CD14-positive monocyte (primary cell): ENCODE measurements around the gene DYNLL1. TPM values are rescaled to one million over a fixed set of nuclear protein-coding genes. Genes with fewer than 3 reads are reported as not detected.

Source experiments
- DNase-seq, 3 donors: peaks; one replicate each; pipeline ENCODE4 v3.0.0-alpha.2; 2011 to 2022
- H2AFZ ChIP-seq: 2 replicates; pipeline ENCODE4 v1.6.0; 2012; ENCODE audit warnings: mild to moderate bottlenecking, low read depth, low read length, inconsistent platforms; ENCODE audit not compliant: insufficient read depth, poor library complexity, severe bottlenecking
- H3K27ac ChIP-seq, 2 donors: 1 replicate in 1 of 2; 2 replicates in 1 of 2; pipeline ENCODE4 v1.5.1; 2012 to 2013; ENCODE audit warnings: low read length in 2 of 2, control low read depth in 1 of 2, inconsistent platforms in 1 of 2, low read depth in 1 of 2, mild to moderate bottlenecking in 1 of 2
- H3K27me3 ChIP-seq, 2 donors: one replicate each; pipeline versions ENCODE4 v1.6.0 to v1.6.1; 2011 to 2013; ENCODE audit warnings: low read length in 2 of 2; ENCODE audit not compliant: control insufficient read depth in 2 of 2, insufficient read depth in 2 of 2
- H3K36me3 ChIP-seq, 2 donors: replicated peaks in 1 of 2; 1 replicate in 1 of 2; 2 replicates in 1 of 2; pipeline versions ENCODE4 v1.5.1 to v1.6.1; 2012 to 2013; ENCODE audit warnings: low read length in 2 of 2, control low read depth in 1 of 2, inconsistent platforms in 1 of 2, mild to moderate bottlenecking in 1 of 2; ENCODE audit not compliant: insufficient read depth in 2 of 2, control insufficient read depth in 1 of 2
- H3K4me1 ChIP-seq, 2 donors: 1 replicate in 1 of 2; 2 replicates in 1 of 2; pipeline versions ENCODE4 v1.5.1 to v1.6.1; 2012 to 2013; ENCODE audit warnings: low read length in 2 of 2, control low read depth in 1 of 2, inconsistent platforms in 1 of 2, mild to moderate bottlenecking in 1 of 2, moderate library complexity in 1 of 2; ENCODE audit not compliant: insufficient read depth in 2 of 2, control insufficient read depth in 1 of 2
- H3K4me2 ChIP-seq: replicated peaks from 2 replicates; pipeline ENCODE3; 2012; ENCODE audit warnings: low read length, moderate library complexity, mild to moderate bottlenecking; ENCODE audit not compliant: poor library complexity, severe bottlenecking; ENCODE audit errors: extremely low read depth
- H3K4me3 ChIP-seq, 3 experiments: fragments of 200-600 bp in 1 of 3; sonication (generic) in 1 of 3; replicated peaks in 1 of 3; 1 replicate in 2 of 3; 2 replicates in 1 of 3; pipeline ENCODE4 v1.5.1; 2011 to 2013; ENCODE audit warnings: low read length in 3 of 3, mild to moderate bottlenecking in 3 of 3, control low read depth in 2 of 3, low read depth in 2 of 3, inconsistent platforms in 1 of 3, moderate library complexity in 1 of 3
- H3K79me2 ChIP-seq: 2 replicates; pipeline ENCODE4 v1.6.0; 2012; ENCODE audit warnings: mild to moderate bottlenecking, control low read depth, inconsistent platforms, low read length, moderate library complexity; ENCODE audit not compliant: insufficient read depth
- H3K9ac ChIP-seq: 2 replicates; pipeline ENCODE4 v1.6.0; 2017; ENCODE audit warnings: low read length, mild to moderate bottlenecking; ENCODE audit not compliant: insufficient read depth, poor library complexity, severe bottlenecking
- H3K9me3 ChIP-seq, 2 donors: replicated peaks in 1 of 2; 1 replicate in 1 of 2; 2 replicates in 1 of 2; pipeline versions ENCODE4 v1.5.1 to v1.6.1; 2012 to 2013; ENCODE audit warnings: low read length in 2 of 2, control low read depth in 1 of 2; ENCODE audit not compliant: control insufficient read depth in 1 of 2, insufficient read depth in 1 of 2
- H4K20me1 ChIP-seq: 2 replicates; pipeline ENCODE4 v1.6.0; 2012; ENCODE audit warnings: mild to moderate bottlenecking, low read length, control low read depth, moderate library complexity; ENCODE audit not compliant: insufficient read depth
- H3K27ac Mint-ChIP-seq, 7 donors: one replicate each; pipeline ENCODE4 v1.8.0; 2020; ENCODE audit warnings: mild to moderate bottlenecking in 7 of 7, mixed read lengths in 7 of 7, moderate library complexity in 6 of 7, inconsistent platforms in 2 of 7
- H3K27me3 Mint-ChIP-seq, 3 donors: one replicate each; pipeline ENCODE4 v1.8.0; 2021 to 2022; ENCODE audit warnings: low read depth in 3 of 3, mild to moderate bottlenecking in 3 of 3, mixed read lengths in 3 of 3, moderate library complexity in 3 of 3, inconsistent platforms in 1 of 3
- H3K36me3 Mint-ChIP-seq, 2 donors: one replicate each; pipeline ENCODE4 v1.8.0; 2020; ENCODE audit warnings: mixed read lengths in 2 of 2, inconsistent platforms in 1 of 2, mild to moderate bottlenecking in 1 of 2
- H3K4me1 Mint-ChIP-seq: one replicate; pipeline ENCODE4 v1.8.0; 2020; ENCODE audit warnings: mild to moderate bottlenecking, mixed read lengths
- H3K4me3 Mint-ChIP-seq, 2 donors: one replicate each; pipeline ENCODE4 v1.8.0; 2020; ENCODE audit warnings: mild to moderate bottlenecking in 2 of 2, mixed read lengths in 2 of 2, moderate library complexity in 1 of 2
- H3K9me3 Mint-ChIP-seq, 7 donors: one replicate each; pipeline ENCODE4 v1.8.0; 2020 to 2022; ENCODE audit warnings: mixed read lengths in 7 of 7, mild to moderate bottlenecking in 6 of 7, moderate library complexity in 6 of 7, inconsistent platforms in 2 of 7
- CTCF ChIP-seq: fragments of 200-600 bp; IDR thresholded peaks from one replicate; pipeline ENCODE4 v1.8.0; 2022; ENCODE audit warnings: antibody characterized with exemption, mild to moderate bottlenecking
- WGBS: methylation state at CpG from one replicate; pipeline ENCODE4 v1.1.5; 2013; ENCODE audit warnings: missing lambda C conversion rate; ENCODE audit not compliant: insufficient coverage; 5-methylcytosine and 5-hydroxymethylcytosine counted together
- intact Hi-C, 2 donors: fragments of 100-400 bp; cut with micrococcal nuclease; formaldehyde crosslinking; loops; one replicate each; pipeline versions ENCODE4 v1.15.0 to v1.15.1; 2023
- polyA plus RNA-seq, 3 donors: library from polyadenylated mRNA; depleted of rRNA in 1 of 3; unstranded in 2 of 3; stranded (reverse) in 1 of 3; fragments of 300-500 nt in 2 of 3; fragments of >200 nt in 1 of 3; fragmentation: Illumina TruSeq in 2 of 3; gene quantifications; 1 replicate in 2 of 3; 2 replicates in 1 of 3; pipeline ENCODE4 v1.2.3, GENCODE V29; 2012 to 2021

The DYNLL1 gene
- polyA plus RNA-seq, 3 donors = 184 to 504 (median 486) TPM

GRCh38 chr12:120453060-120453750, 42.7 kb upstream of the DYNLL1 start:
- 94% methylated on average over 3 of the region's 3 CpGs for WGBS
- Histone ChIP-seq H3K79me2 (peaks cover 30% of the 10 kb centered on the region), H4K20me1 (peaks cover 46% of the 10 kb centered on the region), H3K9me3 (no peaks in the 10 kb centered on the region), H2AFZ (no peak overlapping the region), H3K4me1 (no peaks in the 10 kb centered on the region), H3K27me3 (no peaks in the 10 kb centered on the region), H3K9ac (no peak overlapping the region), H3K4me3 (no peak overlapping the region), H3K4me2 (no peak overlapping the region), H3K27ac (no peak overlapping the region), H3K36me3 (peaks cover 41 to 79% of the 10 kb centered on the region in 2 donors)
- Mint-ChIP-seq H3K27me3 (peaks cover 0 to 2% (median 1%) of the 10 kb centered on the region in 3 donors), H3K4me1 (no peaks in the 10 kb centered on the region), H3K27ac (peak overlapping the region in 1 of 7 donors; percentile 15), H3K36me3 (peaks cover 29 to 62% of the 10 kb centered on the region in 2 donors), H3K4me3 (no peak overlapping the region), H3K9me3 (no peaks in the 10 kb centered on the region)
- DNase-seq = no peak
- intact Hi-C loops = no loop called here
- TF ChIP-seq CTCF = no peak

- no peaks in the 10 kb centered on the region for H3K9me3 ChIP-seq
- peaks cover 25% of the 10 kb centered on the region for H3K79me2 ChIP-seq
- Mint-ChIP-seq H3K4me1 (no peaks in the 10 kb centered on the region), H3K27ac (peak overlapping the region in 1 of 7 donors; percentile 40), H3K4me3 (no peak overlapping the region), H3K27me3 (peaks cover 0 to 2% (median 1%) of the 10 kb centered on the region in 3 donors), H3K9me3 (no peaks in the 10 kb centered on the region), H3K36me3 (peaks cover 35 to 63% of the 10 kb centered on the region in 2 donors)
- H3K4me2 ChIP-seq = no peak overlapping the region
- H2AFZ ChIP-seq = no peak overlapping the region
- WGBS = 94% methylated on average over 2 of the region's 4 CpGs
- peaks cover 53% of the 10 kb centered on the region for H4K20me1 ChIP-seq
- intact Hi-C loops = no loop called here
- peak; percentile 83 for TF ChIP-seq CTCF
- no peak overlapping the region for H3K27ac ChIP-seq
- peak in 2 of 3 donors; percentile 39 to 44 for DNase-seq
- H3K4me1 ChIP-seq = no peaks in the 10 kb centered on the region
- H3K27me3 ChIP-seq = no peaks in the 10 kb centered on the region
- H3K4me3 ChIP-seq = no peak overlapping the region
- no peak overlapping the region for H3K9ac ChIP-seq
- H3K36me3 ChIP-seq = peaks cover 46 to 83% of the 10 kb centered on the region in 2 donors
Measured at GRCh38 chr12:120453977-120454376, 41.9 kb upstream of the DYNLL1 start.
